HEK293 (cell line): ENCODE results near the gene EPAS1.
A peak's percentile ranks its signal among the peaks of the same experiment; 100 is the strongest.

Experiments
- CTCF ChIA-PET: fragments of 350-600 bp; formaldehyde crosslinking; extraction: SDS; loops from one replicate; lab custom pipeline; 2021; ENCODE audit warnings: antibody characterized with exemption; lab: Yijun Ruan, JAX
- POLR2A ChIA-PET: fragments of 300-600 bp; formaldehyde crosslinking; extraction: SDS; loops from one replicate; lab custom pipeline; 2020; ENCODE audit warnings: antibody characterized with exemption, inconsistent platforms; lab: Yijun Ruan, JAX
- H3K27ac ChIP-seq: fragments of 200-500 bp; sonication (Bioruptor generic); 2 replicates; pipeline ENCODE4 v1.5.1; 2014; ENCODE audit warnings: low read depth, low read length, control low read depth, inconsistent platforms; ENCODE audit errors: extremely low read depth
- H3K36me3 ChIP-seq, 2 experiments: fragments of 200-500 bp in 1 of 2; sonication (Bioruptor generic) in 1 of 2; 1 replicate in 1 of 2; 2 replicates in 1 of 2; pipeline ENCODE4 v1.5.1; 2014 to 2017; ENCODE audit warnings: inconsistent platforms in 2 of 2, low read length in 2 of 2; ENCODE audit not compliant: control insufficient read depth in 2 of 2, insufficient read depth in 1 of 2
- H3K4me1 ChIP-seq: fragments of 200-500 bp; sonication (Bioruptor generic); 2 replicates; pipeline ENCODE4 v1.5.1; 2014; ENCODE audit warnings: mild to moderate bottlenecking, low read length, inconsistent platforms; ENCODE audit not compliant: control insufficient read depth, insufficient read depth
- H3K4me3 ChIP-seq: 2 replicates; pipeline ENCODE4 v1.5.1; 2011; ENCODE audit warnings: low read depth, mild to moderate bottlenecking, control low read depth, low read length, moderate library complexity
- H3K9me3 ChIP-seq: fragments of 200-500 bp; sonication (Bioruptor generic); 2 replicates; pipeline ENCODE4 v1.5.1; 2014; ENCODE audit warnings: low read depth, low read length, inconsistent platforms; ENCODE audit not compliant: control insufficient read depth, insufficient read depth
- EGR2 ChIP-seq: fragments of 450-650 bp; formaldehyde crosslinking; IDR thresholded peaks from 2 replicates; pipeline ENCODE4 v1.5.1; 2016; ENCODE audit warnings: low read depth, missing biosample characterization, missing genetic modification characterization
- GFI1B ChIP-seq: fragments of 450-650 bp; formaldehyde crosslinking; IDR thresholded peaks from 2 replicates; pipeline ENCODE4 v1.5.1; 2016; ENCODE audit warnings: missing biosample characterization, missing genetic modification characterization
- GLI2 ChIP-seq: fragments of 450-650 bp; formaldehyde crosslinking; IDR thresholded peaks from 2 replicates; pipeline ENCODE4; 2017; ENCODE audit warnings: missing biosample characterization, missing genetic modification characterization, low read depth, borderline replicate concordance
- HOXC10 ChIP-seq: sonication (generic); formaldehyde crosslinking; IDR thresholded peaks from 2 replicates; pipeline ENCODE4 v1.8.1; 2023; ENCODE audit warnings: mild to moderate bottlenecking, missing genetic modification reagents
- KLF1 ChIP-seq: fragments of 450-650 bp; formaldehyde crosslinking; IDR thresholded peaks from 2 replicates; pipeline ENCODE4 v1.5.1; 2016; ENCODE audit warnings: missing biosample characterization, missing genetic modification characterization
- KLF8 ChIP-seq: fragments of 450-650 bp; formaldehyde crosslinking; IDR thresholded peaks from 2 replicates; pipeline ENCODE4 v1.5.1; 2016; ENCODE audit warnings: missing biosample characterization, missing genetic modification characterization
- ZBTB1 ChIP-seq: fragments of 450-650 bp; formaldehyde crosslinking; IDR thresholded peaks from 2 replicates; pipeline ENCODE4 v1.5.1; 2016; ENCODE audit warnings: missing biosample characterization, missing genetic modification characterization
- ZNF239 ChIP-seq: fragments of 450-650 bp; formaldehyde crosslinking; IDR thresholded peaks from 2 replicates; pipeline ENCODE4 v1.5.1; 2016; ENCODE audit warnings: missing biosample characterization, missing genetic modification characterization
- ZNF292 ChIP-seq: fragments of 450-650 bp; formaldehyde crosslinking; IDR thresholded peaks from 2 replicates; pipeline ENCODE4 v1.5.1; 2016; ENCODE audit warnings: low read depth, missing biosample characterization, missing genetic modification characterization, borderline replicate concordance
- ZNF341 ChIP-seq: fragments of 450-650 bp; formaldehyde crosslinking; IDR thresholded peaks from 2 replicates; pipeline ENCODE4; 2016; ENCODE audit warnings: low read depth, missing biosample characterization, missing genetic modification characterization
- ZNF549 ChIP-seq: fragments of 450-650 bp; IDR thresholded peaks from 2 replicates; pipeline ENCODE4 v1.5.1; 2018; ENCODE audit warnings: missing biosample characterization, missing genetic modification characterization, mild to moderate bottlenecking, inconsistent platforms, moderate library complexity
- ZNF610 ChIP-seq: fragments of 450-650 bp; formaldehyde crosslinking; IDR thresholded peaks from 2 replicates; pipeline ENCODE4 v1.5.1; 2016; ENCODE audit warnings: missing biosample characterization, missing genetic modification characterization, borderline replicate concordance
- ZNF629 ChIP-seq: fragments of 450-650 bp; formaldehyde crosslinking; IDR thresholded peaks from 2 replicates; pipeline ENCODE4 v1.5.1; 2017; ENCODE audit warnings: missing biosample characterization, missing genetic modification characterization
- ZNF670 ChIP-seq: fragments of 450-650 bp; formaldehyde crosslinking; IDR thresholded peaks from 2 replicates; pipeline ENCODE4 v1.5.1; 2016; ENCODE audit warnings: missing biosample characterization, missing genetic modification characterization, low read depth
- ZNF677 ChIP-seq: fragments of 450-650 bp; IDR thresholded peaks from 2 replicates; pipeline ENCODE4 v1.5.0; 2018; ENCODE audit warnings: missing biosample characterization, mild to moderate bottlenecking, missing genetic modification characterization, moderate library complexity
- ZNF777 ChIP-seq: fragments of 450-650 bp; formaldehyde crosslinking; IDR thresholded peaks from 2 replicates; pipeline ENCODE4 v1.5.1; 2017; ENCODE audit warnings: missing biosample characterization, missing genetic modification characterization, borderline replicate concordance
- TF ChIP-seq, protein P1 (sequence below): fragments of 450-650 bp; formaldehyde crosslinking; IDR thresholded peaks from 2 replicates; pipeline ENCODE4 v1.5.1; 2016; ENCODE audit warnings: missing biosample characterization, missing genetic modification characterization
- TF ChIP-seq, protein P2 (sequence below): fragments of 450-650 bp; formaldehyde crosslinking; IDR thresholded peaks from 2 replicates; pipeline ENCODE4 v1.5.1; 2016; ENCODE audit warnings: missing biosample characterization, missing genetic modification characterization

Gene EPAS1

GRCh38 chr2:46248171-46248570 is 49.0 kb upstream of the EPAS1 start:
- no peak overlapping the region for H3K27ac ChIP-seq
- no peaks in the 10 kb centered on the region for H3K4me1 ChIP-seq
- ChIA-PET CTCF (interaction anchor here (0.7 kb wide), 1 partner anchor 28 kb away, joined by 5 read pairs; no protein-coding TSS in a partner anchor), POLR2A (no interaction called here)
- H3K9me3 ChIP-seq: no peaks in the 10 kb centered on the region
- TF ChIP-seq KLF1 (tag by site-specific recombination) (no peak), ZNF629 (tag by site-specific recombination) (no peak), ZNF677 (tag by site-specific recombination) (no peak), KLF8 (tag by site-specific recombination) (no peak), GFI1B (no peak), ZNF239 (tag by site-specific recombination) (no peak), ZNF549 (tag by site-specific recombination) (no peak), HOXC10 (CRISPR knock-in tag) (no peak), ZNF777 (tag by site-specific recombination) (no peak), ZNF292 (tag by site-specific recombination) (no peak), GLI2 (tag by site-specific recombination) (no peak)
- TF ChIP-seq, protein P1, sequence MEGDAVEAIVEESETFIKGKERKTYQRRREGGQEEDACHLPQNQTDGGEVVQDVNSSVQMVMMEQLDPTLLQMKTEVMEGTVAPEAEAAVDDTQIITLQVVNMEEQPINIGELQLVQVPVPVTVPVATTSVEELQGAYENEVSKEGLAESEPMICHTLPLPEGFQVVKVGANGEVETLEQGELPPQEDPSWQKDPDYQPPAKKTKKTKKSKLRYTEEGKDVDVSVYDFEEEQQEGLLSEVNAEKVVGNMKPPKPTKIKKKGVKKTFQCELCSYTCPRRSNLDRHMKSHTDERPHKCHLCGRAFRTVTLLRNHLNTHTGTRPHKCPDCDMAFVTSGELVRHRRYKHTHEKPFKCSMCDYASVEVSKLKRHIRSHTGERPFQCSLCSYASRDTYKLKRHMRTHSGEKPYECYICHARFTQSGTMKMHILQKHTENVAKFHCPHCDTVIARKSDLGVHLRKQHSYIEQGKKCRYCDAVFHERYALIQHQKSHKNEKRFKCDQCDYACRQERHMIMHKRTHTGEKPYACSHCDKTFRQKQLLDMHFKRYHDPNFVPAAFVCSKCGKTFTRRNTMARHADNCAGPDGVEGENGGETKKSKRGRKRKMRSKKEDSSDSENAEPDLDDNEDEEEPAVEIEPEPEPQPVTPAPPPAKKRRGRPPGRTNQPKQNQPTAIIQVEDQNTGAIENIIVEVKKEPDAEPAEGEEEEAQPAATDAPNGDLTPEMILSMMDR (tag by site-specific recombination): no peak
- TF ChIP-seq, protein P2, sequence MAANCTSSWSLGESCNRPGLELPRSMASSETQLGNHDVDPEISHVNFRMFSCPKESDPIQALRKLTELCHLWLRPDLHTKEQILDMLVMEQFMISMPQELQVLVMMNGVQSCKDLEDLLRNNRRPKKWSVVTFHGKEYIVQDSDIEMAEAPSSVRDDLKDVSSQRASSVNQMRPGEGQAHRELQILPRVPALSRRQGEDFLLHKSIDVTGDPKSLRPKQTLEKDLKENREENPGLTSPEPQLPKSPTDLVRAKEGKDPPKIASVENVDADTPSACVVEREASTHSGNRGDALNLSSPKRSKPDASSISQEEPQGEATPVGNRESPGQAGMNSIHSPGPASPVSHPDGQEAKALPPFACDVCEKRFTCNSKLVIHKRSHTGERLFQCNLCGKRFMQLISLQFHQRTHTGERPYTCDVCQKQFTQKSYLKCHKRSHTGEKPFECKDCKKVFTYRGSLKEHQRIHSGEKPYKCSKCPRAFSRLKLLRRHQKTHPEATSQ (tag by site-specific recombination): no peak
- H3K4me3 ChIP-seq: no peak overlapping the region
- no peaks in the 10 kb centered on the region for H3K36me3 ChIP-seq

DNA sequence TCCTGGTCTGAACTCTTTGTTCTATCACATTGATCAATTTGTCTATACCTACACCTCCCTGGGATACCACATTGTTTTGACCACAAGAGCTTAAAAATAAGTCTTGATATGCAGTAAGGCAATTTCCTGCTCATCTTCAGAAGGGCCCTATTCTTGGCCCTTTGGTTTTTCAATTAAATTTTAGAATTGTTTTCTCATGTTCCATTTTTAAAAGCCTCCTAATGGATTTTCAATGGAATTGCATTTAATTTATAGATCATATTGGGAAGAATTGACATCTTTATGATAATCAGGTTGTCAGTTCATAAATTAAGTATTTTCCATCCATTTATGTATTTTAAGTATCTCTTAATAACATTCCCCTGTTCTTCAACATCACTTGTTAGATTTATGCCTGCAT is 47.6 kb upstream of the EPAS1 start:
- ChIA-PET POLR2A (no interaction called here), CTCF (interaction anchor here (0.6 kb wide), 1 partner anchor 322 kb away, joined by 5 read pairs; no protein-coding TSS in a partner anchor)
- Histone ChIP-seq H3K4me3 (no peak overlapping the region), H3K36me3 (no peaks in the 10 kb centered on the region), H3K9me3 (no peaks in the 10 kb centered on the region), H3K27ac (no peak overlapping the region), H3K4me1 (no peaks in the 10 kb centered on the region)
- TF ChIP-seq ZNF670 (tag by site-specific recombination) (no peak), ZBTB1 (no peak), EGR2 (tag by site-specific recombination) (no peak)

GRCh38 chr2:46252891-46253659 is 44.1 kb upstream of the EPAS1 start:
- no peak overlapping the region for H3K4me3 ChIP-seq
- H3K4me1 ChIP-seq: no peaks in the 10 kb centered on the region
- ChIA-PET POLR2A (interaction anchor here (1.2 kb wide), 1 partner anchor 11 kb away, joined by 4 read pairs; no protein-coding TSS in a partner anchor), CTCF (interaction anchor here (0.6 to 1.3 kb wide), 3 partner anchors 10 to 74 kb away, joined by 3 read pairs; no protein-coding TSS in a partner anchor)
- TF ChIP-seq ZNF341: 0 out of 2 replicates have a peak, but pooled peaks have one; percentile 23
- no peak for TF ChIP-seq ZNF610
- H3K9me3 ChIP-seq: no peaks in the 10 kb centered on the region
- no peak overlapping the region for H3K27ac ChIP-seq
- no peaks in the 10 kb centered on the region for H3K36me3 ChIP-seq
